Measurements from ENCODE around the gene COX6B2. TPM values are rescaled to one million over a fixed set of nuclear protein-coding genes. Genes with fewer than 3 reads are reported as not detected.
A peak's percentile ranks its signal among the peaks of the same experiment; 100 is the strongest.

COX6B2 gene
- total and polyA plus RNA-seq, 2 of the 13 experiments (the other 11 are each of a cell fraction or from before 2014, with no cell fraction given) = 0.21 TPM; not detected in 1

DNA sequence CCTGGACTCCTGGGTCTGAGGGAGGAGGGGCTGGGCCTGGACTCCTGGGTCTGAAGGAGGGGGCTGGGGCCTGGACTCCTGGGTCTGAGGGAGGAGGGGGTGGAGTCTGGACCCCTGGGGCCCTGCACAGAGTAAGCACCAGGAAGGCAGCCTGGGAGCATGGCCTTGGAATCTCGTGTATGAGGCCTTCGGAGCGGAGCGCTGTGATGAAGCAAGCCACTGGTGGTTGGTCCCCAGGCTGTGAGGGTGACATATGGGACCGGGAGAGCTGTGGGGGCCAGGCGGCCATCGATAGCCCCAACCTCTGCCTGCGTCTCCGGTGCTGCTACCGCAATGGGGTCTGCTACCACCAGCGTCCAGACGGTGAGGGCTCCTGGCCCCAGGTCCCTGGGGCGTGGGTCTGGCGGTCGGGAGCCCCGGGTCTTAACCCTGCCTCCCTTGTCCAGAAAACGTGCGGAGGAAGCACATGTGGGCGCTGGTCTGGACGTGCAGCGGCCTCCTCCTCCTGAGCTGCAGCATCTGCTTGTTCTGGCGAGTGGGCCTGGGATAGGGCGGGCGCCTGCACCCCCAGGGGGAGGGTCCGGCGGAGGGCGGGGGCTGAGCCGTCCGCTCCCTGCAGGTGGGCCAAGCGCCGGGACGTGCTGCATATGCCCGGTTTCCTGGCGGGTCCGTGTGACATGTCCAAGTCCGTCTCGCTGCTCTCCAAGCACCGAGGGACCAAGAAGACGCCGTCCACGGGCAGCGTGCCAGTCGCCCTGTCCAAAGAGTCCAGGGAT is 23.0 kb upstream of the COX6B2 start (continued):
- TF ChIP-seq ZNF337 (CRISPR knock-in tag; IDR thresholded peaks at IDR 0.05; ENCODE audit: borderline replicate concordance, low read depth) (no peak), ZNF687 (CRISPR knock-in tag; IDR thresholded peaks at IDR 0.05) (peak; percentile 80)

GRCh38 chr19:55376241-55376933 is 21.9 kb upstream of the COX6B2 start, which contains the start of gene TMEM190:
Gene TMEM190 (plus strand): TSS chr19:55376826. CDS start chr19:55376854, 28 bp downstream.
- Histone ChIP-seq H3K27me3 (ENCODE audit: control insufficient read depth in 1 of 2, insufficient read depth in 2 of 2, low read length in 2 of 2) (peaks cover 2 to 15% of the 10 kb centered on the region in 2 experiments; a peak in 3 of 5 replicates), H4K20me1 (ENCODE audit: insufficient read depth, low read length) (no peaks in the 10 kb centered on the region), H3K79me2 (ENCODE audit: insufficient read depth, low read length) (no peaks in the 10 kb centered on the region), H3K27ac (ENCODE audit: extremely low read length, insufficient read depth, low read length) (no peak within 1 kb of the TSS), H3K4me1 (ENCODE audit: insufficient read depth, low read length) (peaks cover 73% of the 10 kb centered on the region), H3K9ac (ENCODE audit: insufficient read depth, low read depth, low read length) (peak within 1 kb of the TSS; percentile 47; the same call in 1 of the 2 replicates), H3K4me3 (replicated peaks in 1 of 3; ENCODE audit: insufficient read depth in 1 of 3, low read depth in 2 of 3, low read length in 3 of 3) (peak within 1 kb of the TSS; percentile 2 to 68 (median 35); a peak in 5 of 6 replicates), H3K36me3 (replicated peaks in 1 of 2; ENCODE audit: control insufficient read depth in 1 of 2, insufficient read depth in 2 of 2, low read length in 2 of 2) (no peaks in the 10 kb centered on the region), H2AFZ (ENCODE audit: low read length) (no peak within 1 kb of the TSS), H3K4me2 (ENCODE audit: low read depth, low read length) (peak within 1 kb of the TSS; percentile 85), H3K9me3 (ENCODE audit: low read length) (no peaks in the 10 kb centered on the region)
- CTCF ChIA-PET (ENCODE audit: low intra/inter-chr PET ratio, low total read pairs) = no interaction called here
- intact Hi-C loops (cut with micrococcal nuclease; ENCODE audit: unreplicated experiment) (no loop called here), in situ Hi-C loops (cut with HindIII; ENCODE audit: extremely low pct_ligation_motif_present, low pct_unique_long_range_greater_than_20kb) (no loop called here)
- ATAC-seq (peak; percentile 32), FAIRE-seq (no peak), DNase-seq (ENCODE audit: low spot score) (no peak)
- no TSS peak for BruUV-seq (replicated peaks)
- 51% methylated on average over 12 of the region's 21 CpGs for WGBS (ENCODE audit: low lambda C conversion rate)
- POLR2A ChIA-PET = interaction anchor here (1.2 to 2.3 kb wide), 2 partner anchors 31 to 37 kb away, joined by 5 to 6 read pairs; partner anchors contain the start of genes KMT5C and UBE2S
- TF ChIP-seq, protein P1, sequence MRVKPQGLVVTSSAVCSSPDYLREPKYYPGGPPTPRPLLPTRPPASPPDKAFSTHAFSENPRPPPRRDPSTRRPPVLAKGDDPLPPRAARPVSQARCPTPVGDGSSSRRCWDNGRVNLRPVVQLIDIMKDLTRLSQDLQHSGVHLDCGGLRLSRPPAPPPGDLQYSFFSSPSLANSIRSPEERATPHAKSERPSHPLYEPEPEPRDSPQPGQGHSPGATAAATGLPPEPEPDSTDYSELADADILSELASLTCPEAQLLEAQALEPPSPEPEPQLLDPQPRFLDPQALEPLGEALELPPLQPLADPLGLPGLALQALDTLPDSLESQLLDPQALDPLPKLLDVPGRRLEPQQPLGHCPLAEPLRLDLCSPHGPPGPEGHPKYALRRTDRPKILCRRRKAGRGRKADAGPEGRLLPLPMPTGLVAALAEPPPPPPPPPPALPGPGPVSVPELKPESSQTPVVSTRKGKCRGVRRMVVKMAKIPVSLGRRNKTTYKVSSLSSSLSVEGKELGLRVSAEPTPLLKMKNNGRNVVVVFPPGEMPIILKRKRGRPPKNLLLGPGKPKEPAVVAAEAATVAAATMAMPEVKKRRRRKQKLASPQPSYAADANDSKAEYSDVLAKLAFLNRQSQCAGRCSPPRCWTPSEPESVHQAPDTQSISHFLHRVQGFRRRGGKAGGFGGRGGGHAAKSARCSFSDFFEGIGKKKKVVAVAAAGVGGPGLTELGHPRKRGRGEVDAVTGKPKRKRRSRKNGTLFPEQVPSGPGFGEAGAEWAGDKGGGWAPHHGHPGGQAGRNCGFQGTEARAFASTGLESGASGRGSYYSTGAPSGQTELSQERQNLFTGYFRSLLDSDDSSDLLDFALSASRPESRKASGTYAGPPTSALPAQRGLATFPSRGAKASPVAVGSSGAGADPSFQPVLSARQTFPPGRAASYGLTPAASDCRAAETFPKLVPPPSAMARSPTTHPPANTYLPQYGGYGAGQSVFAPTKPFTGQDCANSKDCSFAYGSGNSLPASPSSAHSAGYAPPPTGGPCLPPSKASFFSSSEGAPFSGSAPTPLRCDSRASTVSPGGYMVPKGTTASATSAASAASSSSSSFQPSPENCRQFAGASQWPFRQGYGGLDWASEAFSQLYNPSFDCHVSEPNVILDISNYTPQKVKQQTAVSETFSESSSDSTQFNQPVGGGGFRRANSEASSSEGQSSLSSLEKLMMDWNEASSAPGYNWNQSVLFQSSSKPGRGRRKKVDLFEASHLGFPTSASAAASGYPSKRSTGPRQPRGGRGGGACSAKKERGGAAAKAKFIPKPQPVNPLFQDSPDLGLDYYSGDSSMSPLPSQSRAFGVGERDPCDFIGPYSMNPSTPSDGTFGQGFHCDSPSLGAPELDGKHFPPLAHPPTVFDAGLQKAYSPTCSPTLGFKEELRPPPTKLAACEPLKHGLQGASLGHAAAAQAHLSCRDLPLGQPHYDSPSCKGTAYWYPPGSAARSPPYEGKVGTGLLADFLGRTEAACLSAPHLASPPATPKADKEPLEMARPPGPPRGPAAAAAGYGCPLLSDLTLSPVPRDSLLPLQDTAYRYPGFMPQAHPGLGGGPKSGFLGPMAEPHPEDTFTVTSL (CRISPR knock-in tag; IDR thresholded peaks at IDR 0.05; ENCODE audit: borderline replicate concordance) = no peak
- TF ChIP-seq ZNF691 (CRISPR knock-in tag; IDR thresholded peaks at IDR 0.05; ENCODE audit: borderline replicate concordance, low read depth) (no peak), ZKSCAN8 (CRISPR knock-in tag; IDR thresholded peaks at IDR 0.05; ENCODE audit: borderline replicate concordance) (no peak), ZNF75D (CRISPR knock-in tag; IDR thresholded peaks at IDR 0.05; ENCODE audit: borderline replicate concordance) (no peak)
- TF ChIP-seq, protein P2, sequence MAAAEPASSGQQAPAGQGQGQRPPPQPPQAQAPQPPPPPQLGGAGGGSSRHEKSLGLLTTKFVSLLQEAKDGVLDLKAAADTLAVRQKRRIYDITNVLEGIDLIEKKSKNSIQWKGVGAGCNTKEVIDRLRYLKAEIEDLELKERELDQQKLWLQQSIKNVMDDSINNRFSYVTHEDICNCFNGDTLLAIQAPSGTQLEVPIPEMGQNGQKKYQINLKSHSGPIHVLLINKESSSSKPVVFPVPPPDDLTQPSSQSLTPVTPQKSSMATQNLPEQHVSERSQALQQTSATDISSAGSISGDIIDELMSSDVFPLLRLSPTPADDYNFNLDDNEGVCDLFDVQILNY (CRISPR knock-in tag; conservative IDR thresholded peaks at IDR 0.05) = no peak

Measured in HepG2 (cell line).